ENCODE results near the gene AGBL5.
"Not testable (repeated sequence)": the region's sequence is repeated elsewhere in the genome, so short reads cannot be mapped to it uniquely, and the experiment has no call there.

The AGBL5 gene

DNA sequence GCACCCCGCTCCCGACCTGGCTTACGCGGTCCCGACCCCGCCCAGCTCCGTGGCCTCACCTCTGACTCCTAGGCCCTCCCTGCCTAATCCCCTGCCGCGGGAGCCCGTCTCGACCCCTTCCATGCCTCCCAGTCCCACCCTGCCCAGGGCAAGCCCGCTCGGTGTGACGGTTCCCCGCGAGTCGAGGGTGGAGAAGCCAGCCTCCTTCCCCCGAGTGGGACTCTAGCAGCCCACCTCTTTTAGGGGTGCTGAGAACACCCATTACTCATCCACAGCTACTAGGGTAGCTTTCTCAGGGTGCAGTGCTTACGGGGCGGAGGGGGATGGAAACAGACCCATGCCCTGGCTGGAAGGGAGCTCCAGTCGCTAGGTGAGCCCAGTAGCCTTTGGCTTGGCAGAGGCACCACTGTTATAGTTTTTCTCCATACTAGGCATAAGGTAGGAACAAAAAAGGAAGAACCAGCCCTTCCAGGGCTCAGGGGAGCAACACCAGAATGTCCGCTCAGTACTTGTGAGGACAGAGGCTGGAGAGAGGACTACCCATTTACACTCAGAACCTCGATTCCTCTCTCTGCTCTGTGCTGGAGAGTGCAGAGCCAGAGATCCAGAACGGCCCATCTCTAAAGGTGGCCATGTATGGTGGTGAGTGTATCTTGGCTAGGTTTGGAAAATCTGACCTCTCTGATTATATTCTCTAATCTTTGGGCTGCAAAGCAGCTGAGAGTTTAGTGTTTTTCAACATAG, 606 bp downstream of the AGBL5 start:
- no peak for DNase-seq (ENCODE audit: low spot score)

GRCh38 chr2:27053321-27053720, 1.9 kb downstream of the AGBL5 start:
- DNase-seq (ENCODE audit: low spot score) = no peak

GRCh38 chr2:27053776-27054175, 2.3 kb downstream of the AGBL5 start:
- DNase-seq (ENCODE audit: low spot score) = no peak

GRCh38 chr2:27054721-27055120, 3.3 kb downstream of the AGBL5 start:
- DNase-seq (ENCODE audit: low spot score) = no peak

DNA sequence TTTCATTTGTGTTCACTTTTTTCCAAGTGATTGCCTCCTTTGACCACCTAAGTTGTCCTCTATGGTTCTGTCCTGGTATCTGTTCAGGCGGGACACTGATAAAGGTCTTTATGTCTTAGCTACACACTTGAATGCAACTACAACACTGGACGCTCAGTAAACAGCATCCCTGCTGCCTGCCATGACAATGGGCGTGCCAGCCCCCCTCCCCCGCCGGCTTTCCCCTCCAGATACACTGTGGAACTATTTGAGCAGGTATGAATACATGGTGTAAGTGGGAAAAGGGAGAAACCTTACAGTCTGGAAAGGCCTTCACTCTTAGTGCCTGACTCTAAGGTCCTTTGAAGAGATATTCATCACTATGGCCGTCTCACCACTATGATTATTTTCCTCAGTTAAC, 5.7 kb downstream of the AGBL5 start:
- no peak for DNase-seq (ENCODE audit: low spot score)

- DNase-seq (ENCODE audit: low spot score) = no peak
Measured at GRCh38 chr2:27058210-27058609, 6.7 kb downstream of the AGBL5 start.

DNA sequence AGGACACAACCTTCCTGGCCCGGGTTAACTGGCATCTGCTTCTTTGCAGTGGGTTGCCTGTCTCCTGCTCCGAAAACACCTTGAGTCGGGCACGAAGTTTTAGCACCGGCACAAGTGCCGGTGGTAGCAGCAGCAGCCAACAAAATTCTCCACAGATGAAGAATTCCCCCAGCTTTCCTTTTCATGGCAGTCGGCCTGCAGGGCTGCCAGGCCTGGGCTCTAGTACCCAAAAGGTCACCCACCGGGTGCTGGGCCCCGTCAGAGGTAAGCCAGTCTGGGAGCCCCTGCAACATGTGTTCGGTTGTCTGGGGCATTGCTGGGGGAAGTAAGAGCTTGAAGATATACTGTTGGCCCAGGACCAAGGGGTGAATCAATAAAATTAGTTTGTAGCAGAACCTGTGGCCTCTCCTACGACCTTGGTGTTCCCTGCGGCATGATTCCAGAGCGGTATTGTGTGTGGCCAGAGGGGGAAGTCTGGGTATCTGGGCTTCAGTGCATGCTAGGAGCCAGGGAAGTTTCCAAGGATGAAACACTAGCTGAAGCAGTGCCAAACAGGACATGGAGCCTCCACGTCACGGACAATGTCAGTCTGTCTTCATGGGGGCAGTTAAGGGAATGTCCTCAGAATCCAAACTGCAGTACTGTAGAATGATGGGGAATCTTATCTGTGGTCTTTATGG, 7.8 kb downstream of the AGBL5 start:
- DNase-seq (ENCODE audit: low spot score) = no peak

GRCh38 chr2:27060323-27060722, 8.9 kb downstream of the AGBL5 start:
- DNase-seq (ENCODE audit: low spot score) = no peak

- no peak for DNase-seq (ENCODE audit: low spot score)
Measured at GRCh38 chr2:27065128-27065527, 13.7 kb downstream of the AGBL5 start.

DNA sequence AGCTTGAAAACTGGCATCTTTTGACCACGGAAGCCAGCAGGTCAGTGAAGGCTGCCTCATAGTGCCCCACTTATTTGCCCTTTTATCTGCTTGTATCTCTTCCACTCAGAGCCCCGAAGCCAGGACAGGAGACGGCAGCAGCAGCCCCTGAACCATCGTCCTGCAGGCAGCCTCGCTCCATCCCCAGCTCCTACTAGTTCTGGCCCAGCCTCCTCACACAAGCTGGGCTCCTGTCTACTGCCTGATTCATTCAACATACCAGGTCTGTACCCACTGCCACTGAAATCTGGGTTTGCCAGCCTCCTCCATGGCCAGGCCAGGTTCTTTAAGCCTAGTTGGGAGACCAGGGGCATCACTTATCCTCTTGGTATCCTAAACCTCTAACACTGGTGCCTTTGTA, 15.9 kb downstream of the AGBL5 start:
- DNase-seq (ENCODE audit: low spot score) = no peak

DNA sequence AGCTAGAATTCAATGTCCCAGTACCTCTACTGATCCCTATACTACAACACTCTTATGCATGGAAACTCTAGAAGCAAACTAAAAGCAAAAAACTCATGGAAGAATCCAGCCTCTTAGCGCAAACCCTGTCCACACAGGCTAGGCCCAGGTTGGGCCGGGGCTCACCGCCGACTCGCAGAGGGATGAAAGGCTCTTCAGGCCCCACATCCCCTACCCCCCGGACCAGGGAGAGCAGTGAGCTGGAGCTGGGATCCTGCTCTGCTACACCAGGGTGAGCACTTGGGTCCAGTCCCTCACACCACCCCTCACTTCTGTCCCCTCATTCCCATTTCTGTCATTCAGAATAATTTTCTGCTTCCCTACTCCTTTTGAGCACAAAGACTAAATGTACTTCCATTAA, 18.0 kb downstream of the AGBL5 start:
- DNase-seq (ENCODE audit: low spot score) = no peak

DNA sequence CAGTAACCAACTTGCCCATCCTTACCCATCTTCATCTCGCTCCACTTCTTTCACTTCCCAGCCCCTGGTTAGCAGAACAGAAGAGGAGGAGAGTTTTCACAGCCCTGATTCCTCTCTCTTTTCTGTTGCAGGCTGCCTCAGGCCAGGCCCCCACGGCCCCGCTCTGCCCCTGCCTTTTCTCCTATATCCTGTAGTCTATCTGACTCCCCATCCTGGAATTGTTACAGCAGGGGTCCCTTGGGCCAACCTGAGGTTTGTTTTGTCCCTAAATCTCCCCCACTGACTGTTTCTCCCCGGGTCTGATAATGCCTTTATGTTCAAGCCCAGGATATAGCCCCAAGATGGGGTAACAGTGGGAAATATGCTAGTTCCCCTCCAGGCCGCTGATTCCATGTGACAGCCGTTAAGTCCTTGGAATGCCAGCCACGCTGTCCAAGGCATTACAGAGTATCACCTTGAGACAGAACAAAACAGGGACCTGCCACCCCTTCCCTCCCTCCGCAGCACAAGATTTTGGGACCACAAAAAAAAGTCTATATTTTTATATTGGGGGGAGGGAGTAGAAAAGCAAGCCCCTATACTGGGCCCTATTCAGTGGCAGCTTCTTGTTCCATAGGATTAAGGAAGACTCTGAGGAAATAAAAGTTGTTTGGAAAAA, 18.6 kb downstream of the AGBL5 start:
- DNase-seq (ENCODE audit: low spot score) = no peak

DNA sequence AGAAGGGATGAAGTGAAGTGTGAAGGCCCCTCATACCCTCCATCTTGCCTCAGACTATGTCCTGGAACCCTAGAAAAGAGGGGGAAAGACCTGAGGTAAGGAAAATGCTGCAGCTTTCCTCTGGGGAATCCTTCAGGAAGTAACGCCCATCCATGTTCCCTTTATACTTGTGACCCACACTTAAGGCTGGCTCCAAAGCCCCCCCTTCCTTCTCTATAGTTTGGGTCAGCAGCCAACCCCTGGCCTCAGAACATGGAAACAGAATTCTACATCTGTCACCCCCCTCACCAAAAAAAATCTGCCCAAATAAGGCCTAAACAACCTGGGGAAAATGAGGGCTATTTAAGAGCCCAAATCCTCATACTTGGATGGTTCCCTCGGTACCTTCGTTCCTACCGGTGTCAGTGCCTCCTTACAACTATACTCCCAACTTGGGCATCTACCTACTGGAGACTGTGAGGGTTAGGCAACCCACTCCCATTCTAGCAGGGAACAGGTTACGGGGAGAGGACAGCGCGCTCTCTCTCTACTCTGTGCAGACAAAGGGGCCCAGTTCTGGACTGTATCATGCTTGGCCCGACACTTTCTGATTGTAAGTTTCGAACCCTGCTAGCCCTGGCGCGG, 19.3 kb downstream of the AGBL5 start:
- DNase-seq (ENCODE audit: low spot score) = no peak

DNA sequence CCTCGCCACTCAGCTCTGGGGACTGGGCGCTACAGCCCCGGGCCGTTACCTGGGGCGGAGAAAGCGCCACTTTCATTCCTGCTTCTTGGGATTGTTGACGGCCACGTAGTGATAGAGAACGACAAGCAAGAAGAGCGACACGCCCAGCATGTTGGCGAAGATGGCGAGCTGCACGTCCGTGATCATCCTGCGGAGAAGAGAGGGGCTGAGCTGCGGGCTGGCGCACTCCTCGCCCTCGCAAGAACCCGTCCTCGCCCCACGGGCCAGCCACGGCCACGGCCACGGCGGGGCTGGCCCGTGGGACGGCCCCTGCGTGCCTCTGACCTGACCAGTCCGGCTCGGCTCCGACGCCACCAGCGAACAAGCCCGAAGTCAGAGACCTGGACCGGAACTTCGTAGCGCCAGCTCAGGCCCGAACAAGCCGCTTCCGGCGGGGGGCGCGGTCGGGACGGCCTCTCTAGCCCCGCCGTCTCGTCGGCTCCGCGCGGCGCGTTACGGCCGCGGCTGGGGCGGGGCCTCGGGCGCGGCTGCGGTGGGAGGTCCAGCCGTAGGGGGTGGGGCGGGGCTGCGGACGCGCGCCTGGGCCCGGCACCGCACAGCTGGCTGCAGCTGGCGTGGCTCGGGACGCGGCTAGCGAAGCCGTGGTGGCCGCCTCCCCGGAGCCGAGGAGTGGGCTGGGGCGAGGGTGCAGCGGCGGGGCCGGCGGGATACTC, 20.0 kb downstream of the AGBL5 start, which contains the start of gene OST4:
TSS of gene OST4 (minus strand) at position 378 of the 713 bp plus-strand sequence.
- peak; percentile 95 for DNase-seq (ENCODE audit: low spot score)

DNA sequence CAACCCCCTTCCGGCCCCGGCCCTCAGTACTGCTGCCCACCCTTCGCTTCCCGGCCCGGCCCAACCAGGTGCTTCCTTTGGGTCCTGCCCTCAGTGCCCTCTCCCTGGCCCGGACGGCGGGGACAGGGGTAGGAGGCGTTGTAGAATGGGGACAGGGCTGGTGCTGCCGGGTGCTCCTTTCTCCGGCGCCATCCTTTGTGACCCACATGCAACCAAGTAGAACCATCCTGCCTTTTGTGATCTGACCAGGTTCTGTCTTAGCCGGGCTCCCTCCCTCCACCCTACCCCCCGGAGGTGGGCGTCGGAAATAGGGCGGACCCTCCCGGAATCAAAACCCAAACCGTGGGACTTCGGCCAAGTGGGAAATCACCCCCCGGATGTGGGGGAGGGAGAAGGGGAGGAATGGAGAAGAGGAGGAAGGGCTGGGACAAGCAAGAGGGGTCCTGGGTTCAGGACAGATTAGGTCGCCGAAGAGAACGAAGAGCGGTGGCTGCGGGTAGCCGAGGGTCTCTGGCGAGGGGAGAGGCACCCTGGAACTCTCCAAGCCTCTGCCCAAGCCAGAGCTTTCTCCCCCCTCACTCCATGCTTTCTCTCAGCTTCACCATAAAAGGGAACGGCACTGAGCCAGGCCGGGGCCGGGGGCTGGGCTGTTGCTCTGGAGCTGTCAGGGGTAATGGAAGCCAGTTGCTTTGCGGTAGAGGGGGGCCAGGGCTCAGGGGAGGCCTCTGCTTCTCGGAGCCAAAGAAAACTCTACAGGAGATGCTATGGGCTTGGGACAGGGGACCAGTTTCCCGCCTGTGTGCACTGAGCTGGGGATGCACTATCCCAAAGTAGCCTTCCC, 20.7 kb downstream of the AGBL5 start:
- no peak for DNase-seq (ENCODE audit: low spot score)

DNA sequence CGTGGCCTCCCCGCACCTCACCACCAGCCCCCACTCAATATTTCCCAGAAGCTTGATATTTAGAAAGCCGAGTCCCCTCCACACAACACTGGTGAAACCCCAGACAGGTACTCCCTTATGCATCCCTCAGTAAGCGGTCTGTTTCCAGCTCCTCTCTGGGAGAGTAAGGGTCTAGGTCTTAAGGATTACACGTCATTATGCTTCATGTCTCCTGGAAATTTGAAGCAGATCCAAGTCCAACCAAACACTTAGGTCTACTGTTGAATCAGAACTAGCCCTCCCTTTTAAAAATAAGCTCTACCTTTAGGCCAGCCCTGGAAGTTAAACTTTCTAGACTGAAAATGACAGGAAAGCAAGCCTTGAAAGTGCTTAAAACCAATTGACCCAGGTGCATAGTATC, 21.5 kb downstream of the AGBL5 start:
- no peak for DNase-seq (ENCODE audit: low spot score)

- DNase-seq (ENCODE audit: low spot score) = no peak
Measured at GRCh38 chr2:27073782-27074181, 22.3 kb downstream of the AGBL5 start.

DNA sequence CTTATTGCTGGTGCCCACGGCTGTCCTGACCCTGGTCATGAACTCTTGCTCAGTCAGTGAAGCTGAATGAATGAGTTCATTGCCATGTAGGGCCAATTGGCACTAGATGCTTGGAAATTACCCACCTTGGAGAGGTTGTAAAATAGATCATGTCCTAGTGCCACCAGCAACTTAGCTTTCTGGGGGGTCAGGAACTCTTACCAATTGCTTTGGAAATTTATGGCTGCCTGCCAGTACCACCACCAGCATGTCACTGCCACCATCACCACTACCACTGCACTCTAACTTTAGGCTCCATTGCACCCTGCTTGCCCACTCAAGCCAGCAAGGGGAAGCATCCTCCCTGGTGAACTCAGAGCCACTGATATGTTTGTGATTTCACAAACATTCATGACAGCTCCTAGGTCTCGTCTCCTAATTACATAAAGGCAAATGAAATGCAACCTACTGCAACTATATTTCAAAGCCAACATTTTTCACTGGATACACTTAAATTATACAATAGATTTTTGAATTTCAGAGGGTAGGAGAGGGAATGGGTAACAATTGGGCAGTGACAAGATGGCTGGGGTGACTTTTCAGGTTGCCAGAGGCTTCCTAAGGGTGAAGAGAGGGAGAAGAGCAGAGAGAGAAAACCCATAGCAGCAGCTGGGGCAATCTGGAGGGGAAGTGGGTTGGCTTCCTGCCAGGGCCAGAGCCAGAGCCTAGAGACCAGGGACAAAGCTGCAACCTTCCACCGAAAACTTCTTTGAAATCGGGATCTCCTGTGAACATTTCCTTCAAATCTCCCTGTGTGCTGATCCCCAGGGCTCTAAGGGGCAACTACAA, 23.5 kb downstream of the AGBL5 start:
- DNase-seq (ENCODE audit: low spot score) = no peak

DNA sequence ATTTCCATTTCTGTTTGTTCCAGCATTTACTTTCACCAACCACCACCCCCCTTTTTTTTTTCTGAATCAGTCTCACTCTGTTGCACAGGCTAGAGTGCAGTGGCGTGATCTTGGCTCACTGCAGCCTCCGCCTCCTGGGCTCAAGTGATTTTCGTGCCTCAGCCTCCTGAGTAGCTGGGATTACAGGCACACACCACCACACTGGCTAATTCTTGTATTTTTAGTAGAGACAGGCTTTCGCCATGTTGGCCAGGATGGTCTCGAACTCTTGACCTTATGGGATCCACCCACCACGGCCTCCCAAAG, 24.1 kb downstream of the AGBL5 start:
- not testable (repeated sequence) for DNase-seq (ENCODE audit: low spot score)

DNA sequence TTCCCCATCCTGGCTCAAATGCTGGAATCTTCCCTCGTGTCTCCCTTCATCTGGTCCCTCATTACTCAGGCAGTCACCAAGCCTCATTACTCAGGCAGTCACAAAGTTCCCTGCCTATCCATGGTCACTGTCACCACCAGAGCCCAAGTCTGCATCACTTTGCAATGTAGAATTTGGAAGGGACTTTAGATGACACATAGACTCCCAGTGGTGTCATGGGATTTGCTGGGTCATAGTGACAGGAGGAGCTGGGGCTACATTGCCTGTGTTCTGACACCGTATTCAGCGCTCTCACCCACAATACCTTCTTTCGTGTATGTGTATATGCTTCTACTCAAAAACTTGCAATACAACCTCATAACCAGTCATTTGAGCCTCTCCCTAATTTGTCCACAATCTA, 24.9 kb downstream of the AGBL5 start:
- no peak for DNase-seq (ENCODE audit: low spot score)
